Measurements from ENCODE around the gene UTF1.

Gene UTF1

GRCh38 chr10:133279326-133280226 is 49.6 kb downstream of the UTF1 start:
- TF ChIP-seq EZH2phosphoT487 (IDR thresholded peaks at IDR 0.05; ENCODE audit: borderline replicate concordance, low read length), result no peak
- no peak for TF ChIP-seq CTCF (IDR thresholded peaks at IDR 0.05; ENCODE audit: low read depth, low read length, poor library complexity, severe bottlenecking)
- H3K9me2 ChIP-seq (replicated peaks; ENCODE audit: control insufficient read depth, low read length), result no peaks in the 10 kb centered on the region
- H3K4me2 ChIP-seq (ENCODE audit: low read length), result no peak overlapping the region
- H3K27me3 ChIP-seq (ENCODE audit: control insufficient read depth, low read length), result peaks cover 9% of the 10 kb centered on the region
- peaks cover 36% of the 10 kb centered on the region for H3K4me1 ChIP-seq (ENCODE audit: control insufficient read depth, low read length)
- peaks cover 18% of the 10 kb centered on the region; the same call in 1 of the 2 replicates for H3K36me3 ChIP-seq (ENCODE audit: control insufficient read depth, low read length)
- H3K4me3 ChIP-seq (ENCODE audit: low read length), result no peak overlapping the region
- H3K9me3 ChIP-seq (ENCODE audit: control insufficient read depth, insufficient read depth, low read length), result no peaks in the 10 kb centered on the region
- no peak overlapping the region for H3K27ac ChIP-seq (ENCODE audit: low read depth, low read length)
- no peaks in the 10 kb centered on the region for H3K79me2 ChIP-seq (ENCODE audit: control insufficient read depth, low read length)
- H4K20me1 ChIP-seq (ENCODE audit: control insufficient read depth, insufficient read depth, low read depth, low read length), result no peaks in the 10 kb centered on the region
- H3F3A ChIP-seq (ENCODE audit: control insufficient read depth, insufficient read depth), result no peaks in the 10 kb centered on the region

- H3K4me2 ChIP-seq (ENCODE audit: low read length), result no peak overlapping the region
- TF ChIP-seq EZH2phosphoT487 (IDR thresholded peaks at IDR 0.05; ENCODE audit: borderline replicate concordance, low read length), result no peak
- no peak for TF ChIP-seq CTCF (IDR thresholded peaks at IDR 0.05; ENCODE audit: low read depth, low read length, poor library complexity, severe bottlenecking)
- H3K9me3 ChIP-seq (ENCODE audit: control insufficient read depth, insufficient read depth, low read length), result no peaks in the 10 kb centered on the region
- no peaks in the 10 kb centered on the region for H3K79me2 ChIP-seq (ENCODE audit: control insufficient read depth, low read length)
- no peaks in the 10 kb centered on the region for H3F3A ChIP-seq (ENCODE audit: control insufficient read depth, insufficient read depth)
- no peak overlapping the region for H3K4me3 ChIP-seq (ENCODE audit: low read length)
- peaks cover 27% of the 10 kb centered on the region for H3K4me1 ChIP-seq (ENCODE audit: control insufficient read depth, low read length)
- H3K27ac ChIP-seq (ENCODE audit: low read depth, low read length), result no peak overlapping the region
- no peaks in the 10 kb centered on the region for H4K20me1 ChIP-seq (ENCODE audit: control insufficient read depth, insufficient read depth, low read depth, low read length)
- peaks cover 27% of the 10 kb centered on the region; the same call in 1 of the 2 replicates for H3K36me3 ChIP-seq (ENCODE audit: control insufficient read depth, low read length)
- H3K27me3 ChIP-seq (ENCODE audit: control insufficient read depth, low read length), result peaks cover 9% of the 10 kb centered on the region
- no peaks in the 10 kb centered on the region for H3K9me2 ChIP-seq (replicated peaks; ENCODE audit: control insufficient read depth, low read length)
Measured at GRCh38 chr10:133280391-133281059, 50.5 kb downstream of the UTF1 start.

- no peak overlapping the region for H3K4me2 ChIP-seq (ENCODE audit: low read length)
- peaks cover 32% of the 10 kb centered on the region for H3K36me3 ChIP-seq (ENCODE audit: control insufficient read depth, low read length)
- H3K9me3 ChIP-seq (ENCODE audit: control insufficient read depth, insufficient read depth, low read length), result no peaks in the 10 kb centered on the region
- H3K27me3 ChIP-seq (ENCODE audit: control insufficient read depth, low read length), result peaks cover 5% of the 10 kb centered on the region
- H3K4me3 ChIP-seq (ENCODE audit: low read length), result no peak overlapping the region
- no peaks in the 10 kb centered on the region for H3F3A ChIP-seq (ENCODE audit: control insufficient read depth, insufficient read depth)
- no peak overlapping the region for H3K27ac ChIP-seq (ENCODE audit: low read depth, low read length)
- H4K20me1 ChIP-seq (ENCODE audit: control insufficient read depth, insufficient read depth, low read depth, low read length), result no peaks in the 10 kb centered on the region
- no peaks in the 10 kb centered on the region for H3K79me2 ChIP-seq (ENCODE audit: control insufficient read depth, low read length)
- TF ChIP-seq CTCF (IDR thresholded peaks at IDR 0.05; ENCODE audit: low read depth, low read length, poor library complexity, severe bottlenecking) (no peak), EZH2phosphoT487 (IDR thresholded peaks at IDR 0.05; ENCODE audit: borderline replicate concordance, low read length) (no peak)
- peaks cover 21% of the 10 kb centered on the region for H3K4me1 ChIP-seq (ENCODE audit: control insufficient read depth, low read length)
- H3K9me2 ChIP-seq (replicated peaks; ENCODE audit: control insufficient read depth, low read length), result no peaks in the 10 kb centered on the region
Measured at GRCh38 chr10:133281084-133281483, 51.1 kb downstream of the UTF1 start.

Measured in DOHH2 (cell line).